AG09319 (cell line): ENCODE measurements around the gene FOS.

Experiments used
- DNase-seq: peaks from one replicate; pipeline ENCODE4 v3.0.0-alpha.2; 2010; ENCODE audit warnings: low read depth; ENCODE audit errors: extremely low read depth
- CTCF ChIP-seq: IDR thresholded peaks from 2 replicates; pipeline ENCODE4 v1.5.1; 2011; ENCODE audit warnings: low read depth, mild to moderate bottlenecking, inconsistent platforms, low read length, moderate library complexity

Gene FOS

GRCh38 chr14:75329369-75329768, 50.7 kb downstream of the FOS start:
- no peak for TF ChIP-seq CTCF
- no peak for DNase-seq

- TF ChIP-seq CTCF, result no peak
- no peak for DNase-seq
These were observed 52.8 kb downstream of the FOS start for GRCh38 chr14:75331471-75331870.
